ENCODE measurements around the gene BOC.

- no peak for TF ChIP-seq EZH2 (IDR thresholded peaks at IDR 0.05; ENCODE audit: low read depth, unreplicated experiment)
- TF ChIP-seq CTCF (conservative IDR thresholded peaks at IDR 0.05; ENCODE audit: low read depth in 2 of 2) = no peak
- TF ChIP-seq STAT1 (IDR thresholded peaks at IDR 0.05; ENCODE audit: unreplicated experiment) = no peak
- no peak for TF ChIP-seq ETS1 (IDR thresholded peaks at IDR 0.05)
- TF ChIP-seq REST (IDR thresholded peaks at IDR 0.05; ENCODE audit: unreplicated experiment) = no peak
- no peak for TF ChIP-seq EZH2phosphoT487 (IDR thresholded peaks at IDR 0.05; ENCODE audit: unreplicated experiment)
- TF ChIP-seq POLR2AphosphoS5 (IDR thresholded peaks at IDR 0.05; ENCODE audit: low read depth) = no peak
- no peak for TF ChIP-seq CREB1 (CRISPR knock-in tag; IDR thresholded peaks at IDR 0.05; ENCODE audit: low read depth)
- no peak for TF ChIP-seq JUNB (IDR thresholded peaks at IDR 0.05; ENCODE audit: unreplicated experiment)
Observed at GRCh38 chr3:113185194-113185835, 26.0 kb upstream of the BOC start.
